Lower leg skin (tissue), 3 donors: ENCODE results near the gene FANCL.

Experiments used
- CTCF ChIP-seq, 3 donors: fragments of 450-650 bp; IDR thresholded peaks; one replicate each; pipeline ENCODE4 v1.5.1; 2016; ENCODE audit warnings: antibody characterized with exemption in 3 of 3, mild to moderate bottlenecking in 3 of 3, moderate library complexity in 2 of 3
- POLR2A ChIP-seq, 2 donors: fragments of 450-650 bp; IDR thresholded peaks; one replicate each; pipeline ENCODE4 v1.6.1; 2016 to 2017; ENCODE audit warnings: antibody characterized with exemption in 2 of 2, mild to moderate bottlenecking in 1 of 2, moderate library complexity in 1 of 2

- TF ChIP-seq CTCF (IDR thresholded peaks at IDR 0.05) (no peak), POLR2A (IDR thresholded peaks at IDR 0.05) (no peak)
Observed at GRCh38 chr2:58157754-58158153, 83.4 kb downstream of the FANCL start.
